Measurements from ENCODE around the gene POGLUT3.

POGLUT3 gene

GRCh38 chr11:108498046-108498815 lies at the start of gene POGLUT3:
Gene POGLUT3, minus strand, starts transcription at chr11:108498384. Its CDS starts 18 bp downstream, at chr11:108498366.
- peak within 1 kb of the TSS; percentile 95 for H3K4me3 ChIP-seq (ENCODE audit: low read length, poor library complexity, severe bottlenecking)
- H4K20me1 ChIP-seq (ENCODE audit: insufficient read depth, low read length, poor library complexity, severe bottlenecking) = peaks cover 3% of the 10 kb centered on the region
- H3K4me1 ChIP-seq (ENCODE audit: insufficient read depth, low read length, poor library complexity, severe bottlenecking) = peaks cover 16% of the 10 kb centered on the region
- TF ChIP-seq CTCF (conservative IDR thresholded peaks at IDR 0.05; ENCODE audit: low read length) (no peak), EZH2phosphoT487 (IDR thresholded peaks at IDR 0.05; ENCODE audit: borderline replicate concordance) (no peak)
- H3K9me2 ChIP-seq (replicated peaks; ENCODE audit: low read depth, low read length) = no peaks in the 10 kb centered on the region
- H3K79me2 ChIP-seq (ENCODE audit: insufficient read depth, low read length) = peaks cover 6% of the 10 kb centered on the region; the same call in 1 of the 2 replicates
- peaks cover 8% of the 10 kb centered on the region; the same call in 1 of the 2 replicates for H3F3A ChIP-seq (ENCODE audit: low read depth)
- peak within 1 kb of the TSS; percentile 70 for H3K4me2 ChIP-seq (ENCODE audit: low read depth, low read length, poor library complexity, severe bottlenecking)
- H3K9ac ChIP-seq (ENCODE audit: low read depth, low read length, poor library complexity, severe bottlenecking) = peak within 1 kb of the TSS; percentile 81
- H3K9me3 ChIP-seq (ENCODE audit: insufficient read depth, low read depth, low read length) = no peaks in the 10 kb centered on the region
- no peaks in the 10 kb centered on the region for H3K36me3 ChIP-seq (ENCODE audit: insufficient read depth, low read length)
- H2AFZ ChIP-seq (ENCODE audit: low read length) = peak within 1 kb of the TSS; percentile 98
- no peaks in the 10 kb centered on the region for H3K27me3 ChIP-seq (ENCODE audit: insufficient read depth, low read length, poor library complexity, severe bottlenecking)

- no peak overlapping the region for H3K9ac ChIP-seq (ENCODE audit: low read depth, low read length, poor library complexity, severe bottlenecking)
- no peaks in the 10 kb centered on the region for H3F3A ChIP-seq (ENCODE audit: low read depth)
- H3K9me3 ChIP-seq (ENCODE audit: insufficient read depth, low read depth, low read length) = no peaks in the 10 kb centered on the region
- no peaks in the 10 kb centered on the region for H3K4me1 ChIP-seq (ENCODE audit: insufficient read depth, low read length, poor library complexity, severe bottlenecking)
- H4K20me1 ChIP-seq (ENCODE audit: insufficient read depth, low read length, poor library complexity, severe bottlenecking) = no peaks in the 10 kb centered on the region
- no peak for TF ChIP-seq CTCF (conservative IDR thresholded peaks at IDR 0.05; ENCODE audit: low read length)
- no peak for TF ChIP-seq EZH2phosphoT487 (IDR thresholded peaks at IDR 0.05; ENCODE audit: borderline replicate concordance)
- no peaks in the 10 kb centered on the region for H3K9me2 ChIP-seq (replicated peaks; ENCODE audit: low read depth, low read length)
- H3K36me3 ChIP-seq (ENCODE audit: insufficient read depth, low read length) = no peaks in the 10 kb centered on the region
- H2AFZ ChIP-seq (ENCODE audit: low read length) = no peak overlapping the region
- H3K79me2 ChIP-seq (ENCODE audit: insufficient read depth, low read length) = no peaks in the 10 kb centered on the region
- no peaks in the 10 kb centered on the region for H3K27me3 ChIP-seq (ENCODE audit: insufficient read depth, low read length, poor library complexity, severe bottlenecking)
- H3K4me2 ChIP-seq (ENCODE audit: low read depth, low read length, poor library complexity, severe bottlenecking) = no peak overlapping the region
- no peak overlapping the region for H3K4me3 ChIP-seq (ENCODE audit: low read length, poor library complexity, severe bottlenecking)
Observed at GRCh38 chr11:108545909-108546501, 47.8 kb upstream of the POGLUT3 start.

GRCh38 chr11:108543316-108543964 lies 45.3 kb upstream of the POGLUT3 start:
- Histone ChIP-seq H3K4me1 (ENCODE audit: insufficient read depth, low read length, poor library complexity, severe bottlenecking) (no peaks in the 10 kb centered on the region), H4K20me1 (ENCODE audit: insufficient read depth, low read length, poor library complexity, severe bottlenecking) (no peaks in the 10 kb centered on the region), H3K9me2 (replicated peaks; ENCODE audit: low read depth, low read length) (no peaks in the 10 kb centered on the region), H3K9me3 (ENCODE audit: insufficient read depth, low read depth, low read length) (no peaks in the 10 kb centered on the region), H2AFZ (ENCODE audit: low read length) (no peak overlapping the region), H3K27me3 (ENCODE audit: insufficient read depth, low read length, poor library complexity, severe bottlenecking) (no peaks in the 10 kb centered on the region), H3K36me3 (ENCODE audit: insufficient read depth, low read length) (no peaks in the 10 kb centered on the region), H3K9ac (ENCODE audit: low read depth, low read length, poor library complexity, severe bottlenecking) (no peak overlapping the region), H3K79me2 (ENCODE audit: insufficient read depth, low read length) (no peaks in the 10 kb centered on the region), H3F3A (ENCODE audit: low read depth) (no peaks in the 10 kb centered on the region), H3K4me2 (ENCODE audit: low read depth, low read length, poor library complexity, severe bottlenecking) (no peak overlapping the region), H3K4me3 (ENCODE audit: low read length, poor library complexity, severe bottlenecking) (no peak overlapping the region)
- no peak for TF ChIP-seq EZH2phosphoT487 (IDR thresholded peaks at IDR 0.05; ENCODE audit: borderline replicate concordance)
- no peak for TF ChIP-seq CTCF (conservative IDR thresholded peaks at IDR 0.05; ENCODE audit: low read length)
